ENCODE measurements around the gene FOXP1.

- TF ChIP-seq REST (IDR thresholded peaks at IDR 0.05; ENCODE audit: insufficient read depth in 1 of 2, low read depth in 2 of 2, low read length in 2 of 2): no peak
- no peak for TF ChIP-seq TAF1 (IDR thresholded peaks at IDR 0.05; ENCODE audit: borderline replicate concordance, insufficient read depth, low read length)
- TF ChIP-seq POLR2AphosphoS5 (IDR thresholded peaks at IDR 0.05; ENCODE audit: low read depth, low read length): no peak
- TF ChIP-seq FOXP2 (optimal IDR thresholded peaks at IDR 0.05; ENCODE audit: borderline replicate concordance, extremely low read depth, extremely low read length, insufficient read depth): no peak
Observed at GRCh38 chr3:71611099-71611498, 27.6 kb upstream of the FOXP1 start.
